OCI-LY7 (cell line): ENCODE data around the gene PDXP. TPM values are rescaled to one million over a fixed set of nuclear protein-coding genes. Genes with fewer than 3 reads are reported as not detected.

Experiments
- BruUV-seq: library from RNA; stranded (reverse); fragments of 400-500 nt; replicated peaks from 2 replicates; lab custom pipeline; 2021; lab: Mats Ljungman, UMichigan
- CTCF ChIA-PET: fragments of 300-600 bp; sonication (Branson Sonifier 250); formaldehyde crosslinking; loops from one replicate; lab custom pipeline; 2022; ENCODE audit warnings: antibody characterized with exemption; ENCODE audit not compliant: unreplicated experiment; lab: Charles Lee
- POLR2A ChIA-PET: fragments of 300-600 bp; sonication (Branson Sonifier 250); formaldehyde crosslinking; loops from one replicate; lab custom pipeline; 2022; ENCODE audit warnings: antibody characterized with exemption; lab: Charles Lee
- DNase-seq: peaks from one replicate; pipeline ENCODE4 v3.0.0-alpha.2; 2015; ENCODE audit warnings: low spot score
- H2AFZ ChIP-seq: fragments of 200-600 bp; sonication (generic), shearing (Covaris generic); 2 replicates; pipeline ENCODE4 v1.6.1; 2014; ENCODE audit warnings: mild to moderate bottlenecking, antibody characterized with exemption, low read length, moderate library complexity
- H3K27ac ChIP-seq: fragments of 200-600 bp; sonication (generic); 2 replicates; pipeline ENCODE4 v1.5.1; 2014; ENCODE audit warnings: mixed run types, low read depth, mild to moderate bottlenecking, moderate library complexity, low read length, inconsistent platforms; ENCODE audit not compliant: poor library complexity, severe bottlenecking
- H3K36me3 ChIP-seq: fragments of 200-600 bp; sonication (generic); 2 replicates; pipeline ENCODE4 v1.6.1; 2014; ENCODE audit warnings: mild to moderate bottlenecking, antibody characterized with exemption, low read length, moderate library complexity, mixed read lengths; ENCODE audit not compliant: insufficient read depth
- H3K4me1 ChIP-seq: fragments of 200-600 bp; sonication (generic); 2 replicates; pipeline ENCODE4 v1.5.1; 2014; ENCODE audit warnings: mild to moderate bottlenecking, low read length; ENCODE audit not compliant: insufficient read depth, poor library complexity, severe bottlenecking
- H3K4me2 ChIP-seq: fragments of 200-600 bp; sonication (generic); 2 replicates; pipeline ENCODE4 v1.6.1; 2014; ENCODE audit warnings: mild to moderate bottlenecking, low read length
- H3K4me3 ChIP-seq: fragments of 200-600 bp; sonication (generic); 2 replicates; pipeline ENCODE4 v1.5.1; 2014; ENCODE audit warnings: mild to moderate bottlenecking, low read depth, low read length; ENCODE audit not compliant: poor library complexity, severe bottlenecking
- H3K79me2 ChIP-seq: fragments of 200-600 bp; sonication (generic); 2 replicates; pipeline ENCODE4 v1.6.1; 2016; ENCODE audit warnings: low read depth, mild to moderate bottlenecking, low read length, moderate library complexity, mixed read lengths; ENCODE audit not compliant: insufficient read depth
- H3K9me2 ChIP-seq: fragments of 200-600 bp; sonication (generic); 2 replicates; pipeline ENCODE4 v1.6.1; 2016; ENCODE audit warnings: mild to moderate bottlenecking, low read length, mixed read lengths; ENCODE audit not compliant: insufficient read depth
- H3K9me3 ChIP-seq: fragments of 200-600 bp; sonication (generic); 2 replicates; pipeline ENCODE4 v1.6.1; 2014; ENCODE audit warnings: mild to moderate bottlenecking, mixed run types, low read length, mixed read lengths
- H4K20me1 ChIP-seq: fragments of 200-600 bp; sonication (generic); 2 replicates; pipeline ENCODE4 v1.6.1; 2014; ENCODE audit warnings: mild to moderate bottlenecking, antibody characterized with exemption, low read length, moderate library complexity, mixed read lengths; ENCODE audit not compliant: insufficient read depth
- EZH2phosphoT487 ChIP-seq: fragments of 200-600 bp; sonication (generic); IDR thresholded peaks from 2 replicates; pipeline ENCODE4 v1.6.1; 2018; ENCODE audit warnings: low read depth, borderline replicate concordance, mild to moderate bottlenecking, mixed run types, antibody characterized with exemption, low read length, moderate library complexity, mixed read lengths
- intact Hi-C: fragments of 100-400 bp; cut with micrococcal nuclease; formaldehyde crosslinking; loops from one replicate; pipeline ENCODE4 v1.10.0; 2022; ENCODE audit not compliant: unreplicated experiment
- total RNA-seq, 2 experiments: library from RNA; depleted of rRNA in 1 of 2; stranded (reverse); fragments of >200 nt in 1 of 2; shearing (Covaris generic) in 1 of 2; gene quantifications; 2 replicates each; pipeline ENCODE4 v1.2.3, GENCODE V29; 2014 to 2022
- TF ChIP-seq, protein P1 (sequence below): fragments of 200-600 bp; sonication (generic); conservative IDR thresholded peaks from 2 replicates; pipeline ENCODE4 v1.5.1; 2014; ENCODE audit warnings: mild to moderate bottlenecking, antibody characterized with exemption, low read length, moderate library complexity, mixed read lengths

PDXP gene
- total RNA-seq, 2 experiments from 2014 or later: 55.8 to 61.2 TPM

- peak overlapping the region; percentile 95 for H3K4me2 ChIP-seq
- H3K9me3 ChIP-seq: no peaks in the 10 kb centered on the region
- peak overlapping the region; percentile 90 for H3K4me3 ChIP-seq
- ChIA-PET CTCF (no interaction called here), POLR2A (interaction anchor here (1.0 kb wide), 1 partner anchor 23 kb away, joined by 3 read pairs; no protein-coding TSS in a partner anchor)
- BruUV-seq: no TSS peak
- intact Hi-C loops: loop anchor here (1.0 kb wide), 1 partner anchor 17 kb away; no protein-coding TSS in a partner anchor
- peaks cover 43% of the 10 kb centered on the region for H3K36me3 ChIP-seq
- TF ChIP-seq, protein P1, sequence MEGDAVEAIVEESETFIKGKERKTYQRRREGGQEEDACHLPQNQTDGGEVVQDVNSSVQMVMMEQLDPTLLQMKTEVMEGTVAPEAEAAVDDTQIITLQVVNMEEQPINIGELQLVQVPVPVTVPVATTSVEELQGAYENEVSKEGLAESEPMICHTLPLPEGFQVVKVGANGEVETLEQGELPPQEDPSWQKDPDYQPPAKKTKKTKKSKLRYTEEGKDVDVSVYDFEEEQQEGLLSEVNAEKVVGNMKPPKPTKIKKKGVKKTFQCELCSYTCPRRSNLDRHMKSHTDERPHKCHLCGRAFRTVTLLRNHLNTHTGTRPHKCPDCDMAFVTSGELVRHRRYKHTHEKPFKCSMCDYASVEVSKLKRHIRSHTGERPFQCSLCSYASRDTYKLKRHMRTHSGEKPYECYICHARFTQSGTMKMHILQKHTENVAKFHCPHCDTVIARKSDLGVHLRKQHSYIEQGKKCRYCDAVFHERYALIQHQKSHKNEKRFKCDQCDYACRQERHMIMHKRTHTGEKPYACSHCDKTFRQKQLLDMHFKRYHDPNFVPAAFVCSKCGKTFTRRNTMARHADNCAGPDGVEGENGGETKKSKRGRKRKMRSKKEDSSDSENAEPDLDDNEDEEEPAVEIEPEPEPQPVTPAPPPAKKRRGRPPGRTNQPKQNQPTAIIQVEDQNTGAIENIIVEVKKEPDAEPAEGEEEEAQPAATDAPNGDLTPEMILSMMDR: no peak
- no peak for TF ChIP-seq EZH2phosphoT487
- peak overlapping the region; percentile 49 for H3K27ac ChIP-seq
- peaks cover 60% of the 10 kb centered on the region for H3K79me2 ChIP-seq
- H3K4me1 ChIP-seq: peaks cover 32% of the 10 kb centered on the region
- H2AFZ ChIP-seq: no peak overlapping the region
- H3K9me2 ChIP-seq: no peaks in the 10 kb centered on the region
- peak; percentile 37 for DNase-seq
- H4K20me1 ChIP-seq: peaks cover 20% of the 10 kb centered on the region
These were observed 1.6 kb downstream of the PDXP start for GRCh38 chr22:37659897-37660708.

DNA sequence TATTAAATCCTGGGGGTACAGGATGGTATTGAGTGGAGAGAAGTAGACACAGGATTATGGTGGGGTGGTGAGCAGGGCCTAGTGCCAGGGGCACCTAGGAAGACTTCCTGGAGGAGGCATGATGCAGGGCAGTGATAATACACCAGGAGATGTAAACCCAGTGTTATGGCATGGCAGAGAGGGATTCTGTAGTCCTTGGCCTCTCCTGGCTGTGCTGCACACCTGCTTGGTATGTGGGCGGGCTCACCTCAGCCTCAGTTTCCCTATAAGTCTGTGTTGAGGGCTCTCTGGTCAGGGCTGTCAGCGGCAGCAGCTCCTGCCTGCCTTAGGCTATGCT lies 2.2 kb downstream of the PDXP start:
- Histone ChIP-seq H4K20me1 (peaks cover 20% of the 10 kb centered on the region), H3K9me2 (no peaks in the 10 kb centered on the region), H3K9me3 (no peaks in the 10 kb centered on the region), H3K4me1 (peaks cover 32% of the 10 kb centered on the region), H3K4me2 (peak overlapping the region; percentile 95), H3K4me3 (peak overlapping the region; percentile 90), H3K79me2 (peaks cover 61% of the 10 kb centered on the region), H3K27ac (peak overlapping the region; percentile 49), H2AFZ (no peak overlapping the region), H3K36me3 (peaks cover 49% of the 10 kb centered on the region)
- TF ChIP-seq, protein P1: no peak
- no peak for TF ChIP-seq EZH2phosphoT487
- CTCF ChIA-PET: interaction anchor here (0.5 kb wide), 1 partner anchor 17 kb away, joined by 3 read pairs; no protein-coding TSS in a partner anchor
- POLR2A ChIA-PET: interaction anchor here (0.7 to 1.1 kb wide), 2 partner anchors 11 to 27 kb away, joined by 3 read pairs; no protein-coding TSS in a partner anchor
- no peak for DNase-seq
- BruUV-seq: no TSS peak
- intact Hi-C loops: loop anchor here (1.0 kb wide), 2 partner anchors 17 to 21 kb away; no protein-coding TSS in a partner anchor
